WERI-Rb-1 (cell line): Measurements from ENCODE around the gene ATF4.

Experiments used
- DNase-seq: peaks from one replicate; pipeline ENCODE4 v3.0.0-alpha.2; 2020
- H3K27ac ChIP-seq: fragments of 250-450 bp; sonication (Bioruptor Pico); 2 replicates; pipeline ENCODE4 v1.5.1; 2020; ENCODE audit warnings: mild to moderate bottlenecking, moderate library complexity
- H3K27me3 ChIP-seq: fragments of 250-450 bp; sonication (Bioruptor Pico); 2 replicates; pipeline ENCODE4 v1.5.1; 2021; ENCODE audit warnings: mild to moderate bottlenecking, low read depth, moderate library complexity; ENCODE audit not compliant: insufficient read depth, severe bottlenecking
- H3K36me3 ChIP-seq: fragments of 250-450 bp; sonication (Bioruptor Pico); 2 replicates; pipeline ENCODE4 v1.5.1; 2020; ENCODE audit warnings: mild to moderate bottlenecking, moderate library complexity
- H3K4me3 ChIP-seq: 2 replicates; pipeline ENCODE4 v1.5.1; 2011; ENCODE audit warnings: low read depth, mild to moderate bottlenecking, control low read depth, low read length
- H3K9me3 ChIP-seq: fragments of 250-450 bp; sonication (Bioruptor Pico); 2 replicates; pipeline ENCODE4 v1.5.1; 2021; ENCODE audit warnings: mild to moderate bottlenecking, moderate library complexity; ENCODE audit not compliant: severe bottlenecking
- CTCF ChIP-seq: IDR thresholded peaks from 2 replicates; pipeline ENCODE4 v1.5.1; 2011; ENCODE audit warnings: low read depth, mild to moderate bottlenecking, control low read depth, inconsistent platforms, low read length

Gene ATF4

GRCh38 chr22:39486951-39487825 lies 33.2 kb upstream of the ATF4 start:
- TF ChIP-seq CTCF: no peak
- H3K27me3 ChIP-seq: no peaks in the 10 kb centered on the region
- no peak overlapping the region for H3K4me3 ChIP-seq
- no peak overlapping the region for H3K27ac ChIP-seq
- DNase-seq: no peak
- H3K9me3 ChIP-seq: no peaks in the 10 kb centered on the region
- peaks cover 10% of the 10 kb centered on the region for H3K36me3 ChIP-seq

- Histone ChIP-seq H3K36me3 (peaks cover 10% of the 10 kb centered on the region), H3K9me3 (no peaks in the 10 kb centered on the region), H3K4me3 (no peak overlapping the region), H3K27me3 (no peaks in the 10 kb centered on the region), H3K27ac (no peak overlapping the region)
- no peak for TF ChIP-seq CTCF
- no peak for DNase-seq
Observed at GRCh38 chr22:39487826-39488520, 32.4 kb upstream of the ATF4 start.

- Histone ChIP-seq H3K9me3 (no peaks in the 10 kb centered on the region), H3K36me3 (peaks cover 10% of the 10 kb centered on the region), H3K27me3 (no peaks in the 10 kb centered on the region), H3K4me3 (no peak overlapping the region), H3K27ac (no peak overlapping the region)
- no peak for DNase-seq
- TF ChIP-seq CTCF: no peak
Observed at GRCh38 chr22:39488563-39489083, 31.7 kb upstream of the ATF4 start.

- Histone ChIP-seq H3K27ac (no peak overlapping the region), H3K27me3 (no peaks in the 10 kb centered on the region), H3K4me3 (no peak overlapping the region), H3K9me3 (no peaks in the 10 kb centered on the region), H3K36me3 (peaks cover 10% of the 10 kb centered on the region)
- 0 out of 2 replicates have a peak, but pooled peaks have one; percentile 8 for TF ChIP-seq CTCF
- DNase-seq: no peak
Observed at GRCh38 chr22:39489094-39490068, 31.0 kb upstream of the ATF4 start.

- TF ChIP-seq CTCF: no peak
- peak; percentile 78 for DNase-seq
- Histone ChIP-seq H3K4me3 (no peak overlapping the region), H3K27ac (no peak overlapping the region), H3K27me3 (no peaks in the 10 kb centered on the region), H3K36me3 (peaks cover 10% of the 10 kb centered on the region), H3K9me3 (no peaks in the 10 kb centered on the region)
Observed at GRCh38 chr22:39490135-39490798, 30.1 kb upstream of the ATF4 start.
